ENCODE data around the gene MAPKAPK3. TPM values are rescaled to one million over a fixed set of nuclear protein-coding genes. Genes with fewer than 3 reads are reported as not detected.

The MAPKAPK3 gene
- total and polyA plus RNA-seq, 12 donors: 134 to 496 (median 328) TPM

- H3K27me3 ChIP-seq: no peaks in the 10 kb centered on the region
- H3K4me1 ChIP-seq: peaks cover 6 to 52% (median 32%) of the 10 kb centered on the region in 9 donors
- intact Hi-C loops (cut with DNase I): no loop called here
- H3K9me3 ChIP-seq: no peaks in the 10 kb centered on the region
- ATAC-seq: no peak
- DNase-seq: no peak
- 35 to 41% methylated on average over 2 of the region's 2 CpGs for WGBS, 2 donors
- TF ChIP-seq, protein P1, sequence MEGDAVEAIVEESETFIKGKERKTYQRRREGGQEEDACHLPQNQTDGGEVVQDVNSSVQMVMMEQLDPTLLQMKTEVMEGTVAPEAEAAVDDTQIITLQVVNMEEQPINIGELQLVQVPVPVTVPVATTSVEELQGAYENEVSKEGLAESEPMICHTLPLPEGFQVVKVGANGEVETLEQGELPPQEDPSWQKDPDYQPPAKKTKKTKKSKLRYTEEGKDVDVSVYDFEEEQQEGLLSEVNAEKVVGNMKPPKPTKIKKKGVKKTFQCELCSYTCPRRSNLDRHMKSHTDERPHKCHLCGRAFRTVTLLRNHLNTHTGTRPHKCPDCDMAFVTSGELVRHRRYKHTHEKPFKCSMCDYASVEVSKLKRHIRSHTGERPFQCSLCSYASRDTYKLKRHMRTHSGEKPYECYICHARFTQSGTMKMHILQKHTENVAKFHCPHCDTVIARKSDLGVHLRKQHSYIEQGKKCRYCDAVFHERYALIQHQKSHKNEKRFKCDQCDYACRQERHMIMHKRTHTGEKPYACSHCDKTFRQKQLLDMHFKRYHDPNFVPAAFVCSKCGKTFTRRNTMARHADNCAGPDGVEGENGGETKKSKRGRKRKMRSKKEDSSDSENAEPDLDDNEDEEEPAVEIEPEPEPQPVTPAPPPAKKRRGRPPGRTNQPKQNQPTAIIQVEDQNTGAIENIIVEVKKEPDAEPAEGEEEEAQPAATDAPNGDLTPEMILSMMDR (IDR thresholded peaks at IDR 0.05): no peak
- H3K36me3 ChIP-seq: peaks cover 0 to 3% (median 0%) of the 10 kb centered on the region in 9 donors
- no peak overlapping the region for H3K27ac ChIP-seq
- H3K4me3 ChIP-seq: no peak overlapping the region
Observed at GRCh38 chr3:50594253-50594785, 22.6 kb upstream of the MAPKAPK3 start.

GRCh38 chr3:50599115-50599715 is 17.7 kb upstream of the MAPKAPK3 start:
- DNase-seq (peak in 1 of 2 donors; percentile 15), ATAC-seq (no peak)
- Histone ChIP-seq H3K27me3 (no peaks in the 10 kb centered on the region), H3K27ac (peak overlapping the region; percentile 93 to 99 (median 98)), H3K4me3 (no peak overlapping the region), H3K9me3 (no peaks in the 10 kb centered on the region), H3K36me3 (peaks cover 0 to 7% (median 1%) of the 10 kb centered on the region in 9 donors), H3K4me1 (peaks cover 24 to 56% (median 52%) of the 10 kb centered on the region in 9 donors)
- WGBS, 2 donors: 71 to 74% methylated on average over 6 of the region's 6 CpGs
- intact Hi-C loops (cut with DNase I): no loop called here
- TF ChIP-seq, protein P1 (IDR thresholded peaks at IDR 0.05): no peak

- no peak overlapping the region for H3K4me3 ChIP-seq
- H3K27me3 ChIP-seq: no peaks in the 10 kb centered on the region
- TF ChIP-seq, protein P1 (IDR thresholded peaks at IDR 0.05): no peak
- ATAC-seq (peak in 3 of 8 donors; percentile 0 to 4 (median 1)), DNase-seq (peak in 1 of 2 donors; percentile 13)
- WGBS, 2 donors: 67 to 82% methylated on average over 1 of the region's 1 CpG
- peak overlapping the region; percentile 93 to 99 (median 98) for H3K27ac ChIP-seq
- H3K36me3 ChIP-seq: peaks cover 0 to 12% (median 3%) of the 10 kb centered on the region in 9 donors
- no peaks in the 10 kb centered on the region for H3K9me3 ChIP-seq
- intact Hi-C loops (cut with DNase I): loop anchor here in 1 of 10 donors (2.0 kb wide), 1 partner anchor 15 kb away; no protein-coding TSS in a partner anchor
- peaks cover 27 to 60% (median 56%) of the 10 kb centered on the region in 9 donors for H3K4me1 ChIP-seq
Observed at GRCh38 chr3:50599716-50600118, 17.2 kb upstream of the MAPKAPK3 start.

DNA sequence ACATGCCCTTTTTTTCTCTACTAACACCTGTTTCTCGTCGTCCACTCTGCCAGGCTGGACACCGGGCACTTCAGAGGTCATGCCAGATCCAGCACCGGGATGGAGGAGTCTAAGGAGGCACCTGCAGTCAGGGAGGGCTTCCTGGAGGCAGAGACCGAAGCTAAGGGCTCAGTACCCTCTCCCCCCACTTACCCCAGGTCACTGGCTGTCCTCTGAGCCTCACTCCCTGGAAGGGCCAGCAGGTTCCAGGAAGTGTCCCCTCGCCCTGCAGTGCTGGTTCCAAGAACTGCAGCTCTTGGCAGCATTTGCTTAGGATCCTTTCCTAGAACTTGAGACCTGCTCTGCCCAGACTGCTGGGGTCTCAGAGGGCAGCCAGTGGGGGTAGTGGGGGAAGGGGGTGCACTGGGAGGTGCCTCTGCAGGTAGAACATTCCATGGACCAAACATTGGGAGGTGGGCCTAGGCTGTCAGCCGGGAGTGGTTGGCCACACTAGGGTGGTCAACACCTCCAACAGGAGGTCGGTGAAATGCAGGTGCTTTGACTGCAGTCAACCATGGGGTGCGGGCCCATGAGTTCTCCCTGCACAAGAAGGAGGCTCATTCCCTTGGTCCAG is 16.7 kb upstream of the MAPKAPK3 start:
- no peaks in the 10 kb centered on the region for H3K27me3 ChIP-seq
- peaks cover 30 to 66% (median 62%) of the 10 kb centered on the region in 9 donors for H3K4me1 ChIP-seq
- ATAC-seq (peak in 1 of 8 donors; percentile 16), DNase-seq (peak in 1 of 2 donors; percentile 23)
- TF ChIP-seq, protein P1 (IDR thresholded peaks at IDR 0.05): no peak
- intact Hi-C loops (cut with DNase I): loop anchor here in 1 of 10 donors (2.0 kb wide), 1 partner anchor 15 kb away; no protein-coding TSS in a partner anchor
- H3K27ac ChIP-seq: peak overlapping the region; percentile 93 to 99 (median 98)
- peaks cover 0 to 17% (median 3%) of the 10 kb centered on the region in 9 donors for H3K36me3 ChIP-seq
- WGBS, 2 donors: 68 to 70% methylated on average over 9 of the region's 9 CpGs
- no peaks in the 10 kb centered on the region for H3K9me3 ChIP-seq
- H3K4me3 ChIP-seq: no peak overlapping the region

All from heart right ventricle (tissue), 16 donors.